Measurements from ENCODE around the gene CRELD2. TPM values are rescaled to one million over a fixed set of nuclear protein-coding genes. Genes with fewer than 3 reads are reported as not detected.

Gene CRELD2
- total and polyA plus RNA-seq, 2 of the 13 experiments (the other 11 are each of a cell fraction or from before 2014, with no cell fraction given) = 17.2 to 44.7 TPM

GRCh38 chr22:49961601-49962011, 43.2 kb downstream of the CRELD2 start (continued):
- no peak for TF ChIP-seq NFYB (CRISPR knock-in tag; IDR thresholded peaks at IDR 0.05)
- no peak for TF ChIP-seq ZNF781 (CRISPR knock-in tag; IDR thresholded peaks at IDR 0.05; ENCODE audit: borderline replicate concordance, not compliant biosample characterization)
- TF ChIP-seq ATF3 (CRISPR knock-in tag; IDR thresholded peaks at IDR 0.05) = no peak; the same call in 1 of the 2 replicates
- no peak for TF ChIP-seq ZNF549 (CRISPR knock-in tag; IDR thresholded peaks at IDR 0.05)
- peak; percentile 65; the same call in 1 of the 2 replicates for TF ChIP-seq UBTF (CRISPR knock-in tag; IDR thresholded peaks at IDR 0.05)
- TF ChIP-seq GTF2F1 (IDR thresholded peaks at IDR 0.05; ENCODE audit: low read length) = no peak
- no peak for TF ChIP-seq ARID3A (IDR thresholded peaks at IDR 0.05; ENCODE audit: low read depth, low read length)
- no peak for TF ChIP-seq DPF2 (CRISPR knock-in tag; IDR thresholded peaks at IDR 0.05; ENCODE audit: borderline replicate concordance, low read depth)
- no peak; the same call in 1 of the 2 replicates for TF ChIP-seq CHCHD3 (CRISPR knock-in tag; IDR thresholded peaks at IDR 0.05)
- no peak for TF ChIP-seq ZSCAN25 (CRISPR knock-in tag; IDR thresholded peaks at IDR 0.05)
- no peak for TF ChIP-seq ZNF12 (CRISPR knock-in tag; IDR thresholded peaks at IDR 0.05)
- no peak for TF ChIP-seq SIN3A (IDR thresholded peaks at IDR 0.05; ENCODE audit: borderline replicate concordance, low read depth, low read length)
- TF ChIP-seq NFE2 (CRISPR knock-in tag; IDR thresholded peaks at IDR 0.05) = no peak
- no peak for TF ChIP-seq CTCF (CRISPR knock-in tag; IDR thresholded peaks at IDR 0.05)
- no peak; the same call in 1 of the 2 replicates for TF ChIP-seq ZIK1 (CRISPR knock-in tag; IDR thresholded peaks at IDR 0.05; ENCODE audit: borderline replicate concordance, low read depth)
- no peak for TF ChIP-seq CENPX (CRISPR knock-in tag; IDR thresholded peaks at IDR 0.05)
- 0 out of 2 replicates have a peak, but pooled peaks have one; percentile 31 for TF ChIP-seq ZNF703 (CRISPR knock-in tag; IDR thresholded peaks at IDR 0.05; ENCODE audit: borderline replicate concordance)
- TF ChIP-seq RBM39 (IDR thresholded peaks at IDR 0.05; ENCODE audit: low read depth, low read length, poor library complexity, severe bottlenecking) = no peak
- TF ChIP-seq CSRNP1 (CRISPR knock-in tag; IDR thresholded peaks at IDR 0.05) = no peak
- no peak for TF ChIP-seq SOX13 (IDR thresholded peaks at IDR 0.05)
- no peak for TF ChIP-seq SOX13 (CRISPR knock-in tag; conservative IDR thresholded peaks at IDR 0.05 in 1 of 2, IDR thresholded peaks at IDR 0.05 in 1 of 2)
- no peak for TF ChIP-seq RBAK (CRISPR knock-in tag; IDR thresholded peaks at IDR 0.05)
- TF ChIP-seq ZNF350 (CRISPR knock-in tag; IDR thresholded peaks at IDR 0.05; ENCODE audit: borderline replicate concordance, low read depth) = no peak

Data from HepG2 (cell line).